K562 (cell line): Measurements from ENCODE around the gene PIEZO2. TPM values are rescaled to one million over a fixed set of nuclear protein-coding genes. Genes with fewer than 3 reads are reported as not detected.

Experiments
- ATAC-seq: fragments of 200-7000 bp; cut with Tn5 transposase; 3 replicates; pipeline ENCODE4 v1.9.1; 2020; ENCODE audit warnings: moderate library complexity
- BruUV-seq: library from RNA; stranded (reverse); fragments of 400-500 nt; replicated peaks from 2 replicates; lab custom pipeline; 2021; lab: Mats Ljungman, UMichigan
- CTCF ChIA-PET: fragments of 300-600 bp; formaldehyde crosslinking; extraction: SDS; loops from one replicate; lab custom pipeline; 2021; ENCODE audit warnings: low intra/inter-chr PET ratio; lab: Yijun Ruan, JAX
- POLR2A ChIA-PET: fragments of 300-600, 350-650 bp; sonication (Branson Sonifier 250); formaldehyde crosslinking; extraction: SDS; loops from one replicate; lab custom pipeline; 2021; ENCODE audit warnings: antibody characterized with exemption, inconsistent platforms; lab: Yijun Ruan, JAX
- DNase-seq, 4 experiments: peaks; one replicate each; pipeline versions ENCODE4 v3.0.0 to v3.0.0-alpha.2; 2011 to 2018; ENCODE audit warnings: low spot score in 3 of 4, mixed read lengths in 3 of 4; ENCODE audit errors: extremely low read depth in 1 of 4
- FAIRE-seq: peaks from 2 replicates; lab custom pipeline; 2011; peaks lifted over from hg19 to GRCh38; lab: Jason Lieb, UNC
- H2AFZ ChIP-seq: 2 replicates; pipeline ENCODE4 v1.6.0; 2011; ENCODE audit warnings: low read depth, low read length, control low read depth, inconsistent platforms
- H3K27ac ChIP-seq: fragments of 200-600 bp; 3 replicates; pipeline ENCODE4 v1.8.0; 2011; ENCODE audit warnings: low read depth, mild to moderate bottlenecking, control low read depth, inconsistent platforms, low read length, moderate library complexity, mixed read lengths; ENCODE audit errors: extremely low read depth
- H3K27me3 ChIP-seq, 2 experiments: fragments of 300-600 bp in 1 of 2; 2 replicates in 1 of 2; 3 replicates in 1 of 2; pipeline versions ENCODE4 v1.6.0 to v1.8.0; 2011; ENCODE audit warnings: inconsistent platforms in 2 of 2, low read length in 2 of 2, mild to moderate bottlenecking in 1 of 2, mixed read lengths in 1 of 2, moderate library complexity in 1 of 2; ENCODE audit not compliant: control insufficient read depth in 2 of 2, insufficient read depth in 2 of 2
- H3K36me3 ChIP-seq: fragments of 300-600 bp; 3 replicates; pipeline ENCODE4 v1.8.0; 2011; ENCODE audit warnings: mild to moderate bottlenecking, low read length, inconsistent platforms; ENCODE audit not compliant: control insufficient read depth, insufficient read depth
- H3K4me1 ChIP-seq, 2 experiments: fragments of 200-600 bp in 1 of 2; replicated peaks in 1 of 2; 2 replicates in 1 of 2; 3 replicates in 1 of 2; pipeline versions ENCODE4 v1.5.1 to v1.8.0; 2011; ENCODE audit warnings: inconsistent platforms in 2 of 2, low read length in 2 of 2, mild to moderate bottlenecking in 1 of 2, mixed read lengths in 1 of 2, moderate library complexity in 1 of 2; ENCODE audit not compliant: control insufficient read depth in 2 of 2, insufficient read depth in 2 of 2
- H3K4me2 ChIP-seq: 2 replicates; pipeline ENCODE4 v1.6.1; 2011; ENCODE audit warnings: low read length, control low read depth, inconsistent platforms, mixed read lengths; ENCODE audit not compliant: insufficient read depth
- H3K4me3 ChIP-seq: fragments of 200-600 bp; sonication (generic), shearing (Covaris generic); 2 replicates; pipeline ENCODE4 v1.5.1; 2016; ENCODE audit warnings: control low read depth, inconsistent platforms
- H3K79me2 ChIP-seq: fragments of 200-600 bp; 3 replicates; pipeline ENCODE4 v1.8.0; 2011; ENCODE audit warnings: low read length, inconsistent platforms; ENCODE audit not compliant: control insufficient read depth, insufficient read depth
- H3K9ac ChIP-seq, 2 experiments: 2 replicates each; pipeline versions ENCODE4 v1.6.0 to v1.6.1; 2011; ENCODE audit warnings: low read depth in 2 of 2, low read length in 2 of 2, control low read depth in 1 of 2, inconsistent platforms in 1 of 2, mild to moderate bottlenecking in 1 of 2, mixed read lengths in 1 of 2; ENCODE audit not compliant: insufficient read depth in 1 of 2
- H3K9me1 ChIP-seq: one replicate; pipeline ENCODE4 v1.6.0; 2011; ENCODE audit warnings: inconsistent platforms, mild to moderate bottlenecking, low read length, moderate library complexity; ENCODE audit not compliant: control insufficient read depth, insufficient read depth
- H3K9me3 ChIP-seq: replicated peaks from 2 replicates; pipeline ENCODE4 v1.5.1; 2011; ENCODE audit warnings: low read depth, low read length, inconsistent platforms; ENCODE audit not compliant: control insufficient read depth, insufficient read depth
- H4K20me1 ChIP-seq: replicated peaks from 2 replicates; pipeline ENCODE4 v1.6.1; 2011; ENCODE audit warnings: low read length, inconsistent platforms, mixed read lengths; ENCODE audit not compliant: control insufficient read depth, insufficient read depth
- ARID4B ChIP-seq: sonication (generic); formaldehyde crosslinking; IDR thresholded peaks from 2 replicates; pipeline ENCODE4 v1.8.0; 2022; ENCODE audit warnings: mild to moderate bottlenecking, missing genetic modification reagents
- BRF1 ChIP-seq: IDR thresholded peaks from 3 replicates; pipeline ENCODE4 v1.6.1; 2011; ENCODE audit warnings: borderline replicate concordance, mild to moderate bottlenecking; ENCODE audit not compliant: insufficient read length; ENCODE audit errors: extremely low read depth
- ZNF134 ChIP-seq: fragments of 250-450 bp; sonication (Bioruptor Pico); conservative IDR thresholded peaks from 2 replicates; pipeline ENCODE4 v1.4.0; 2020
- ZNF316 ChIP-seq: fragments of 450-650 bp; IDR thresholded peaks from 2 replicates; pipeline ENCODE4 v1.6.1; 2016
- WGBS: fragments of 100-300 bp; shearing (Covaris generic); methylation state at CpG from one replicate; pipeline ENCODE4 v1.1.6; 2016; ENCODE audit warnings: low coverage, mixed read lengths; ENCODE audit not compliant: insufficient coverage; ENCODE audit errors: missing lambda C conversion rate; 5-methylcytosine and 5-hydroxymethylcytosine counted together
- in situ Hi-C: fragments of 300-500 bp; cut with MboI; formaldehyde crosslinking; loops from 4 replicates; pipeline ENCODE4 v1.15.0; 2018; ENCODE audit warnings: inconsistent platforms, mixed read lengths
- intact Hi-C: fragments of 100-400 bp; cut with micrococcal nuclease; formaldehyde crosslinking; loops from 2 replicates; pipeline ENCODE4 v1.14.2; 2022
- polyA plus RNA-seq, 8 experiments: library from polyadenylated mRNA; depleted of rRNA in 4 of 8; stranded (reverse) in 5 of 8; unstranded in 3 of 8; fragments of >200 nt; fragmentation: Nextera tagmentation in 2 of 8; fragmentation: Illumina TruSeq in 1 of 8; extraction: Ambion mirVana in 2 of 8; extraction: Trizol in 1 of 8; gene quantifications; 2 replicates each; pipeline versions ENCODE4 v1.2.1 to v1.2.3, GENCODE V29; 2011 to 2014; ENCODE audit warnings: inconsistent platforms in 1 of 8, missing spikeins in 1 of 8
- total RNA-seq, 7 experiments: library from RNA; depleted of rRNA in 6 of 7; stranded (reverse); fragments of >200 nt in 6 of 7; fragmentation: Illumina TruSeq in 2 of 7; extraction: Trizol in 2 of 7; gene quantifications; 2 replicates each; pipeline versions ENCODE4 v1.2.1 to v1.2.3, GENCODE V29; 2011 to 2021; ENCODE audit warnings: low replicate concordance in 1 of 7
- TF ChIP-seq, protein P1 (sequence below), 2 experiments: fragments of 450-650 bp in 1 of 2; sonication (generic) in 1 of 2; formaldehyde crosslinking in 1 of 2; IDR thresholded peaks in 1 of 2; conservative IDR thresholded peaks in 1 of 2; 2 replicates each; pipeline versions ENCODE4 v1.6.1 to v1.8.1; 2016 to 2023; ENCODE audit warnings: mild to moderate bottlenecking in 2 of 2, moderate library complexity in 2 of 2, inconsistent platforms in 1 of 2, missing genetic modification reagents in 1 of 2

Gene PIEZO2
- total and polyA plus RNA-seq, 9 of the 15 experiments (the other 6 are each of a cell fraction or from before 2014, with no cell fraction given): 0.54 to 4.1 (median 2.0) TPM

- TF ChIP-seq, protein P1, sequence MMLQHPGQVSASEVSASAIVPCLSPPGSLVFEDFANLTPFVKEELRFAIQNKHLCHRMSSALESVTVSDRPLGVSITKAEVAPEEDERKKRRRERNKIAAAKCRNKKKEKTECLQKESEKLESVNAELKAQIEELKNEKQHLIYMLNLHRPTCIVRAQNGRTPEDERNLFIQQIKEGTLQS (IDR thresholded peaks at IDR 0.05): no peak
- TF ChIP-seq, protein P1 (CRISPR knock-in tag; conservative IDR thresholded peaks at IDR 0.05): no peak
- TF ChIP-seq BRF1 (no peak), ZNF316 (no peak)
- TF ChIP-seq, all 486 proteins: peak for 0
These were observed 447.2 kb downstream of the PIEZO2 start (continued) for GRCh38 chr18:10702206-10702605.

- H2AFZ ChIP-seq: no peak overlapping the region
- no peak overlapping the region for H3K4me2 ChIP-seq
- no peaks in the 10 kb centered on the region for H3K36me3 ChIP-seq
- FAIRE-seq: no peak
- H3K4me3 ChIP-seq: no peak overlapping the region
- ChIA-PET CTCF (no interaction called here), POLR2A (interaction anchor here (1.1 kb wide), 1 partner anchor 124 kb away, joined by 3 read pairs; no protein-coding TSS in a partner anchor)
- in situ Hi-C loops: no loop called here
- WGBS: 0% methylated on average over 7 of the region's 7 CpGs
- no peak for DNase-seq
- no peaks in the 10 kb centered on the region for H3K4me1 ChIP-seq
- H3K9me3 ChIP-seq: no peaks in the 10 kb centered on the region
- no peak overlapping the region for H3K9ac ChIP-seq
- no peaks in the 10 kb centered on the region for H3K79me2 ChIP-seq
- no peak overlapping the region for H3K27ac ChIP-seq
- no peaks in the 10 kb centered on the region for H3K9me1 ChIP-seq
- ATAC-seq: no peak; the same call in 2 of the 3 replicates
- H3K27me3 ChIP-seq: peaks cover 30 to 39% of the 10 kb centered on the region in 2 experiments; a peak in 4 of 5 replicates
- intact Hi-C loops: no loop called here
- BruUV-seq: no TSS peak
- no peaks in the 10 kb centered on the region; the same call in 1 of the 2 replicates for H4K20me1 ChIP-seq
- TF ChIP-seq ARID4B (CRISPR knock-in tag): no peak
- no peak for TF ChIP-seq ZNF134
These were observed 459.0 kb downstream of the PIEZO2 start for GRCh38 chr18:10690366-10690765.
